Activated T-cell treated with anti-CD3 and anti-CD28 coated beads, Interleukin-2, amount 50 U/mL, for 48 hours (primary cell): ENCODE measurements around the gene CDKN2A.
A peak's percentile ranks its signal among the peaks of the same experiment; 100 is the strongest.

Experiments used
- DNase-seq, 2 experiments: peaks; one replicate each; pipeline ENCODE4 v3.0.0-alpha.2; 2020

CDKN2A gene

DNA sequence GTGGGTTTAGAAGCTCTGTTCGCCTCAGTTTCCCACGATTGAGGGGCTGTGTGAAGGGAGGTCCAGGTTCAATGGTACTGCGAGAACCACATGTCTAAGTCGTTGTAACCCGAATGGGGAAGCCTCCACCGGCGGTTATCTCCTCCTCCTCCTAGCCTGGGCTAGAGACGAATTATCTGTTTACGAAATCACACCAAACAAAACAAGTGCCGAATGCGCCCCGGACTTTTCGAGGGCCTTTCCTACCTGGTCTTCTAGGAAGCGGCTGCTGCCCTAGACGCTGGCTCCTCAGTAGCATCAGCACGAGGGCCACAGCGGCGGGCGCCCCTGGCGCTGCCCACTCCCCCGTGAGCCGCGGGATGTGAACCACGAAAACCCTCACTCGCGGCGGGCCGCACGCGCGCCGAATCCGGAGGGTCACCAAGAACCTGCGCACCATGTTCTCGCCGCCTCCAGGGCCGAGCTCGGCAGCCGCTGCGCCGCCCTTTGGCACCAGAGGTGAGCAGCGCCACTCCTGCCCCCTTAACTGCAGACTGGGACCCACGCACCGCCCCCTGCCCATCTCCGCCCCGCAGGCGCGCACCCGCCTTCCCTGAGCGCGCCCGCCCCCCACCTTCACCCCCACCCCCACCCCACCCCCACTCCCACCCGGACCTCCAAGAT is at the start of gene CDKN2A:
TSS of gene CDKN2A (minus strand) at position 500 of the 663 bp plus-strand sequence.
- DNase-seq: peak; percentile 57 to 70

DNA sequence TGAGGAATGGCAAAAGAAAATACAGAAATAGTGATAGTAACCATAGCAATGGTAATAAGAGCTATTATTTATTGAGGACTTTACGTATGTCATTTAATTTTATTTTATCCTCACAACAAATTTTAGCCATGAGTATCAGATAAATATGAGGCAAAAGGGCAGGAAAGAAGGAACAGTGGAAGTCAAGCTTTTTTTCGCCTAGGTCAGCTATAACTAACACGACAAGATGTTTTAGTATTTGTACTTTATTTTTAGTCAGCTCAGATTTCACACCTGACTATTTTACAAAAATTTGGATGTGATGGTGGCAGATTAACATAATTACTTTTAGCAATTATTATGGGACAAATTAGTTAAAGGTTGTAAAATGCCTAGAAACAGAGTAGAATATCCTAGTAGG is 49.7 kb upstream of the CDKN2A start:
- DNase-seq: no peak

DNA sequence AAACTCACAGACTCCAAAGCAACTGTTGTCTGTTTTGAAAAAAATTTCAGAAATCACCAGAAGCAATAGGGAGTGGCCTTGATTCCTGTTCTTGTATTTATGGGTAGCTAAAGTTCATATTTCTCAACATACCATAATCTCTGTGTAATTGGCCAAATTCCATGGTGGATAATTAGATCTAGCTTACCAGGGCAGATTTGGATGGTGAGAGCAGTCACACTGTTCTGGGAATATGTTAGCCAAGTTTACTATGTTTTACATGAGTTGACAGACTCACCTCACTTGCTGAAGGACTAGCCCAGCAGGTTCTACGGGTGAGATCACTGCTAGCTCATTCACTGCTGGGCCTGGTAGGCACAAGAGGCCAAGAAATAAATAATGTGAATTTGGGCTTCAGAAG is 47.6 kb upstream of the CDKN2A start:
- no peak for DNase-seq

DNA sequence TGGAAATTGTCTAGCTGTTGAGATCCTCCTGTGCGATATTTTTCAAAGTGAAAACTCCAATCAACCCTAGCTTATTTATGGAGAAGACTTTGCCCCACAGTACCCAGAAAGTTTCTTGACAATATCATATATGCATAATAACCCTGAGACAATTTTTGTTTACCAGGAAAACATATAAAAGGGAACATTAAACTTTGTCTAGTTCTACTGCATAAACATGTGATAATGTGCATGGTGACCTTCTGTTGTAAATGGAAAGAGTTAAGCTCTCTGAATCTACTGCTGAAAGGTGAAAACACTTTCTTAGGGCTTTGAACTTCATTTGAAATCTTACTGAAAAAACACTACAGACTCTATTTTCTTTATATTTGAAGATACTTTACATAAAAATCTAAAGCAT is 47.2 kb upstream of the CDKN2A start:
- DNase-seq: no peak

DNA sequence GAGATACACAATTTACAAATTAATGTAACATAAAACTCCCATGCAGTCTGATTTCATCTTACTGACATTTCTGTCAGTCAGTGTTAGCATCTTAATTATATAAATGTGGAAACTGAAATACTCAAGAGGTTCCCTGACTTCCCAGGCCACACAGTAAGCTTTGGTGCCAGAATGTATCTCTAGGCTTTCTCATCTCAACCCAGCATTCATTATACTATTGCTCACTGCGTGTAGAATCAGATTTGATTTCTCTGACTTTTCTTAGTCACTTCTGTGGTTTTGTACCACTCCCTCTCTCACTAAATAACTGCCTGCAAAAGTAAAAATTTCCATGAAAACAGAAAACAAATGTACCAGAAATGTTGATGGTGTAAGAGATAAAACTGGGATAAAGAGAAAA is 46.6 kb upstream of the CDKN2A start:
- DNase-seq: no peak

DNA sequence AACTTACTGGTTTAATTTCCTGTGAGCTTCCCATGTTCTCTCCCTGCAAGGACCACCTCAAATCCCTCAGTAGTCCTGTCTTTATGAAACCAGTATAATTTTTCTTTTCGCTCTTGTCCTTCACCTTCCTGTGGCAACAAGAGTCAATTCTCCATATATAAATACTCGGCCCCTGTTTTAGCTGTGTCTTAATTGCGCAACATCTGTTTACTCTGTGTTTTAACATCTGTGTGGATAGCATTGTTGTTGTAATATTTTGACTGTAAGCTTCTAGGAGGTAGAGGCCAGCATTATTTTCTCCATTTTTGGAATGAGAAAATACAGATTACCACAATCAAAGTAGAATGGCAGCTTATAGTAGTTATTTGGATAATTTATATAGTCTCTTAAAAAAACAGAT is 45.1 kb upstream of the CDKN2A start:
- DNase-seq: no peak

DNA sequence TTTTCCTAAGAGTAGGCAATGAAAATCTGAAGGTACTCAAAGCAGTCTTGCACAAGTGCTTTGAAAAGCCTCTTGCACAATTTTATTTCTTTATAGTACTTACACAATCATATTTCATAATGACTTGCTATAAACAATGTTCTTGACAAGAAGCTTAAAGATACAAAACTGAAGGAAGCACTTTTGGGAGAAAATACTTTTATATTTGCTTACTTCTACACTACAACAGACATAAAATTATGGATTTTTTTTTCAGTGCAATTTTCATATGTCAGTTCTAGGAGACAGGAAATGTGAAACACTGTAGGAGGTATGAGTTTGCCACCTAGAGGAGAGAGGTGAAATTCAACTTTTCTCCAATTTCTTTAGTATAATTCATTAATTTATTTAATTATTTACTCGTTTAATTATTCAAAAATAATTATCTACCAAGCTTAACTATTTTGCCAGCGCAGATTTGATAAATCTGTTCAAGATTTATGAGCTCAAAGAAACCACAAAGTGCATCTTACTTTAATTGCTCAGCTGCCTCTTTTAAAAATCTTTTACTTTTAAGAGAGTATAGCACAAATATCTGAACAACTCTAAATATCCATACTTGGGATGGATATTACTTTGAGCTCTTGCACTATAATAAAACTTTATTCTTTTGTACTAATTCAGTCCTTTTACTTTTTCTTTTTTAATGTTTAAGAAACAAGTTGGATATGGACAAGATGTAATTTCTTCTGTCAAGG is 43.9 kb upstream of the CDKN2A start:
- no peak for DNase-seq

DNA sequence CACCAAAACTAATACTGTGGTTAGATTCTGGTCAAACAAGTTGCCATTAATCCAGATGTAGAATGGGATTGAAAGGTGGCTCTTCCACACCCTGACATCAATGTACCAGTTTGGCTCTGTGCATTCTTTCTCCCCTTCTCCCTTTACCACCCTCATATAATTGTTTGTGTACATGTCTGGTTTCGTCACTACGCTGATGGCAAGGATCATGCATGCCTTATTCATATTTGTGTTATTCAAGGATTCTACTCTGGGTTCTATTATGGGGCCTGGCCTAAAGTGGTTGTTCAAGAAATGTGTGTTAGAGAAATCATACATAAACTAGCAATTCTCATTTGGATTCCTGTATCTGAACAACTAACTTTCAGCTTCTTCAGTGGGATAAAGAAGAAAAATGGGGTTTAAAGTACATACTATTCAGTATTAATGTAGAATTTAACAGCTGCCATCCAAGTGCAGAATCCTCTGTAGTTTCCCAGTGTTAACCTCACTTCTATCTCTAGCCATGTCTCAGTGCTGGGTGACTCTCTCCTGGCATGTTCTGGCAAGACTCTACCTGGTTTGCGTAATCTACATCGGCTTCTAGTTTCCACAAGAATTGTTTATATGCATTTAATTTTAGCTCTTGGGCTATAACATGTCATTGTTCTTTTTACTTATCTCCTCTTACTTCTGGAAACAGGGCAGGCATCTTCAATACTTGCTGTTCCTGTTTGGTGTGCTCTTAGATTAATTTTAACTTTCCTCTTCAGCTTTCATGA is 42.9 kb upstream of the CDKN2A start:
- DNase-seq: no peak

DNA sequence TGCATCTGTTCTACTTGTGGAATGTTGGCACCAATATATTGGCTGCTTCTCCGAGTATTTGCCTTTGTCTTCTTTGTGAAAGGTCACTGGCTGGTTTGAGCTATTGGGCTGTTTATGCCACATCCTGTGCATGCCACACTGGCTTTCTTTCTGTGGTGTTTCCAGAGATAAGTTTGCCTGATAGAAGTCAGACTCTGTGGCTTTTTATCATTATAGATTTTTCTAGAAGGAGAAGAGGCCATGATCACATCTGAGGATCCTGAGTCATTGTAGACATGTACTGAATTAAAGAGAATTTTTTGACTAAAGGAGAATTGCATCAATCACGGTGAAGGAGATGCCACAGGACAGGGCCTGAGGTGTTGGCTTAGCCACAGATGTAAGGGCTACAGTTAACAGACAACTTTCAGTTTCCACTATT is 41.4 kb upstream of the CDKN2A start:
- DNase-seq: no peak

DNA sequence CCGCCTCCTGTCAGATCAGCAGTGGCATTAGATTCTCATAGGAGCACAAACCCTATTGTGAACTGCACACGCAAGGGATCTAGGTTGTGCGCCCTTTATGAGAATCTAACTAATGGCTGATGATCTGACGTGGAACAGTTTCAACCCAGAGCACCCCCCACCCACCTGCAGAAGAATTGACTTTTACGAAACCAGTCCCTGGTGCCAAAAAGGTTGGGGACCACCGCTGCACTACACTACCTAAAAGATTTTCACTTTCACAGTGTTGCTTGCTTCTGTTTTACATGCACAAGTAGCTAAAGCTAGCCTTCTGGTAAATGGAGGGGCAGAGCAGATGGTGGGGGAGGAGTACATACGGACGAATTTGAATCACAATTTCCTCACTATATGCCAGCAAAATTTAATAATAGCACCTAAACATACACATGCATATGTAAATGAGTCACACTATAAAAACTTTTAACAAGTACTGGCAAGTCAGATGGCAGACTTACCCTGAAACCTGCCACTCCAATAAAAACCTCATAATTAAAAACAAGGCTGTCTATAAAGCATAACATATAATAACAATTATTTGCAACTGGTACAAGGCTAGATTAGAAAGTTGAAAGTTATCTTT is 38.9 kb upstream of the CDKN2A start:
- no peak for DNase-seq

DNA sequence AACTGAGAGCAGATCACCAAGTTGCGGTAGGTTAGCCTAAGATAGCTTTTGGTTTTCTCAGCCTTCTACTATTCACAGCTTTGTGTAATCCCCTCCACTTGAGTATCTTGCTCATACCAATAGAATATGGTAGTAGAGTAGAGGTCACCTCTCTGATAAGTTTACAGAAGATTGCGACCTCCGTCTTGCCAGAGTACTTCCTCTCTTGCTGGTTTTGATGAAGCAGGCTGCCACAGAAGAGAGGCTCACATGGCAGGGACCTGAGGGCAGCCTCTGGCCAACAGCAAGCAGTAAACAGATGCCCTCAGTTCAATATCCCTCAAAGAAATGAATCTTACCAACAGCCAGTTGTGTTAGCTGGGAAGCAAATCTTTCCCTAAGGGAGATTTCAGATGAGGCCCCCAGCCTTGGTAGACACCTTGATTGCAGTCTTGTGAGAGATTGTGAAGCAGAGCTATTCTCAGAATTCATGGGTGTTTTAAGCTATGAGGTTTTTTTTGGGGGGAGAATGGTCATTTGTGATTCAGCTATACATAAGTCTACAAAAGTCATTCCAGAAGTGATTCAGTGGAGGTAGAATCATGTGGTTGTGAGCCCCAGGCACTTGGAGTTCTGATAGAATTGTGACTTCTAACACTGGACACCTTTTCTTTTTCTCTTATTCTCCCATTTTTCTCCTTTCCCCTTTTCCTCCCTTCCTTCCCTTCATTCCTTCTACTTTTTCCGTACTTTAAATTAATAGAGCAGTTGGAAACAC is 37.6 kb upstream of the CDKN2A start:
- no peak for DNase-seq

DNA sequence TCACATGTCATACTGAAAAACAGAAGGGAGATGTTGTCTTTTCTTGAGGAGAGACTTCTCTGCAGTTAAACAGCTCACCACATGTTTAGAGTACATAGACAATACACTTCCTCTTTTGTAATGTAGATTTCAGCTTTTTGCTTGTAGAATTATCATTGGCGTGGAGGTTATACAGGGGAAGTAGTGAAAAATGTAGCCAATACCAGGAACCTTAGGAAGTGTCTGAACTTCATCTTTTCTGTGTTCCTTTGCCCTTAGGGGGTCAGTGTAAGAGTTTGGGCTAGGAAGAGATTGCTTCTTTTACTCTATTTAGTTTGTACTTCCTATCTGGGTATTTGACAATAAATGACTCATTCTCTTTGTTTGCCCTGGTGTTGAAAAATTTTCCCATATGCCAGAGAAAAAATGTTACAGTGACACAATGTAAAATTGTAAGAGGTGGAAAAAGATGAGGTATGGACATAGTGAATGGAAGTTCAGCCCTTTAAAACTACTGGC is 36.0 kb upstream of the CDKN2A start:
- DNase-seq: no peak

DNA sequence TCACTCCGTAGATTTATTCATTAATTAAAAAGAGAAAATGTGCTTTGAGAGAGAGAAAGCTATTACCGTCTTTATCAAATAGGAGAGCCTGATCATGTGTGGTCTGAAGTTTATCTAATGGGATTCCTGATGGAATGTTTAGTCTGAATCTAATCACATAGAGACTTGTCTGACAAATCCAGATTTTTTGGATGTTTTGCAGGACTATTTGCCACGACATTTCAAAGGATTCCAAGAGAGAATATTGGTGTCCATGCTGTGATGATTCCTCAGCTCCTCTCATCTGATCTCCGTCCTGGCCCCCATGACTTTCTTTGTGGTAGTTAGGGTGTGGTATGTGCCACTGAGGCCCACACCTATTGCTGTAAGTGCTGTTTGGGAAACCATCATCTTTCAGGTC is 35.0 kb upstream of the CDKN2A start:
- no peak for DNase-seq

DNA sequence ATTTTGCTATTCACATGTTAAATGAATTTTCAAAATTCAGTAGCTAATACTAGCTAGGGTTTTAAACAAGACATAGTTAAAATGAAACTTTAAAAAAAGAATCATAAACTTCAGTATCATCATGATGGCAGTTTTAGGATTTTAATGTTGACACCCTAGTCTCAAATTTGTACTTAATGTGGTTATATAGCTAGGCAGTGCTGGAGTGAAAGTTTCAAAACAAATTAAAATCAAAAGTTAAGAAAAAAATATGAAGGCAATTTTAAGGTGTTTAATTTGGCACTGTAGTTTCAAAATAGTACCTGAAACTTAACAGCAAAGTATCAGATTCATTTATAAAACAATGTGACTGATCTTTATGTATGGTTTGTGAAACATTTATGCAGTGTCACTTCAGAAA is 34.2 kb upstream of the CDKN2A start:
- DNase-seq: no peak

DNA sequence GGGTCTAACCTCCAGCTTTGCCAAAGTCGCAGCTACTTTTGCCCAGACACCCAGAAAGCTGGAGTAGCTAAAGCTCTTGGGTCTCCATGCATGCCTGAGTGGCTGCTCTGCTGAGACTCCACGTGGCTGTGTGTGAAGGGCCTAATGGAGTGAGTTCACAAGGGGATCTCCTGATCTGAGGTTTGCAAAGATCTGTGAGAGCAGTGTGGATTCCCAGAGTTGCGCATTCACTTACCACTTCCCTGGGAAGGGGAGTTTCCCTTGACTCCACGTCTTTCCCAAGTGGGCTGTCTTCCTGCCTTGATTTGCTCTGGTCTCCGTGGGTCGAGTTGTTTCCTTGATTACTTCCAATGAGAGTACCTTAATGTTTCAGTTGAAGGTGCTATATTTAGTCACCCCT is 32.5 kb upstream of the CDKN2A start:
- no peak for DNase-seq

DNA sequence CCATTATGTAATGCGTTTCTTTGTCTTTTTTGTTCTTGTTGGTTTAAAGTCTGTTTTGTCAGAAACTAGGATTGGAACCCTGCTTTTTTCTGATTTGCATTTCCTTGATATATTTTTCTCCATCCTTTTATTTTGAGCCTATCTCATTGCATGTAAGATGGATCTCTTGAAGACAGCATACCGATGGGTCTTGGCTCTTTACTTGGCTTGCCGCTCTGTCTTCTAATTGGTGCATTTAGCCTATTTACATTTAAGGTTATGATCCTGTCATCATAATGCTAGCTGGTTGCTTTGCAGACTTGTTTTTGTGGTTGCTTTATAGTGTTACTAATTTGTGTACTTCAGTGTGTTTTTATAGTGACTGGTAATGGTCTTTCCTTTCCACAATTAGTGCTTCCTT is 28.2 kb upstream of the CDKN2A start:
- DNase-seq: no peak

DNA sequence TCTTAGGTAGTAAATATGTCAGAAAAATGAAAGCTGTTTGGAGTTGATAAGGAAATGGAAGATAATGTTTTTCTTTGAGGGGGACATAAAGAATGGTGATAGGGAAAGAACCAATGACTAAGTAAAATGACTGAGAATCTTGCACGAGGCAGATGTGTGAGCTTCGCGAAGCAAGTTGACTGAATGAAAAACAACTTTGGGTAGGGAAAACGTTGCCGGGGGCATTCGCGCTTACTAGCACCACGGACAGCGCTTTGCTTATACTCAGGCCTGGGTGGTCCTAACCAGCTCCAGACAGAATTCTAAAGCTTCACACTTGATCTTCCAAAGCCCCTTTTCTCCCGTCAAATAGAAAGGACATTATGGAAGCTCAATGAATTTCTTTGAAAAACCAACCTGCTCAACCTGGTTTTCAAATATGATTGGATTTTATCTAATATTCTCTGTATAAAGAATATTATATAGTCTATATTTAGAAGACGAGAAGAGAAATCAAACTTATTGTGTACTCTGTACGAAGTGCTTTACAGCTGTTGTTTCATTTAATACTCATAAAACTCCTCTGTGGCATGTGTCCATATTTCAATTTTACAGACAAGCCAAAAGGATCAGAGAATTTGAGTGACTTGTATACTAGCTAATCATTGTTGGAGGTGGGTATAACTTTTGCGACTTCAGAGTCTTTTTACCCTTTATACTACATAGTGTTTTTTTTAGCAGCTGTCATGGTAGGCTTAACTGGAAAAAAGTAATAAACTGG is 16.9 kb upstream of the CDKN2A start:
- no peak for DNase-seq

DNA sequence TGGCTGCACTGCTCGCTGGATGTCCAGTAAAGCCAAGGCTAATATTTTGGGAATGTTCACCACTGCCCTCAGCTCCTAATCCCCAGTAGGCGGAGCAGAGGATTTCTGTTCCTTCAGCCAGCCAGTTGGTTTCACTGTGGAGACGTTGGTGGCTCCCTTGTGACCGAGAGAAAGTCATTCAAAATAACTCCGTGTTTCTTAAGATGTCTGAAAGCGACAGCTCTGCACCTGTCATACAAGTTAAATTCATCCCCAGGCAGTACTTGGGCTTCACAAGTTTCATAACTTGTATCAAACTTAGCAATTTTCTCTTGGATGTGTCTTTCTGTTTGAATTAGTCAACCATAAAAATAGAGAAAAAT is 15.3 kb upstream of the CDKN2A start:
- no peak for DNase-seq

DNA sequence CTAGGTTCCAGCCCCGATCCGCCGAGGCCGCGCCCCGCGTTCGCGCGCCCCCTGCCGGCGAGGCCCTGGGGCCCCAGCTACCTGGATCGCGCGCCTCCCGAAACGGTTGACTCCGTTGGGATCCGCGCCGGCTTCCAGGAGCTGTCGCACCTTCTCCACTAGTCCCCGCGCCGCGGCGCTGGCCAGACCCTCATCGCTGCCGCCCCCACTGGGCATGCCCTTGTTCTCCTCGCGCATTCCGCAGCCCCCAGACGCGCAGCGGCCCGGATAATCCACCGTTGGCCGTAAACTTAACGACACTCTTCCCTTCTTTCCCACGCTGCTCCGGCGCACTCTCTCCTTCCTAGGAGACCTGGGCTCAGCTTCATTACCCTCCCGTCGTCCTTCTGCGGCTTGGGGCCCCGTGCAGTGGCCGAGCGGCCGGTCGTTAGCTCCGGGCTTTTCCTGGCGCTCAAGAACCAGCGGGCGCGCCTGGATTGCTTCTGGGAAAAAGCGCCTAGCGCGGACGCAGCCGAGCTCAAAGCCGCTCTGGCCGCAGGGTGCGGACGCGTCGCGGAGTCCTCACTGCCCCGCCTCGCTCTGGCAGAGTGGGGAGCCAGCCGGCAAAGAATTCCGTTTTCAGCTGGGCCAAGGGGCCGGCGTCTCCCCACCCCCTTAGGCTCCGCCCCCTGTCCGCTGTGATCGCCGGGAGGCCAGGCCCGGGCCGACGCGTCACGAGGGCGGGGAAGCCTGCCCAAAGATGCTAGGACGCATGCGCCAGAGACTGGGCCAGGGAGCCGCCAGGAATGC is 14.7 kb upstream of the CDKN2A start, which contains the start of gene CDKN2B:
TSS of gene CDKN2B (minus strand) at position 589 of the 789 bp plus-strand sequence. CDS start at position 237, 352 bp downstream.
- peak; percentile 82 to 86 for DNase-seq

DNA sequence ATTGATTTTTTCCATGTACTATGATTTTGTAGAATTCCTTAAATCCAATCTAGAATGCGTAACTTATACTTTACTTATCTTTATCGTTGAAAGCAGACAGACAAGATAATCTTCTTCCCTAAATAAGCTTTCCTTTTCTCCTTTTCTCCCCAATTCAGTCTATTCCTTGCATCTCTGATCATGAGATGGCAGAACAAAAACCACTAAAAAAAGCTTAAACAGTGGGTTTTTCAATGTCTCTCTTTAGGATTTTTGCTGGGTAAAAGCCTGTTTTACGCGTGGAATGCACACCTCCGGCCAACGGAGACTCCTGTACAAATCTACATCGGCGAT is 14.2 kb upstream of the CDKN2A start:
- no peak for DNase-seq
